HG03354 (cell line): ENCODE measurements around the gene CR1L.
"Not testable (repeated sequence)": the region's sequence is repeated elsewhere in the genome, so short reads cannot be mapped to it uniquely, and the experiment has no call there.

Experiments used
- ATAC-seq: cut with Tn5 transposase; IDR thresholded peaks from one replicate; pipeline ENCODE4 v1.9.1; 2021; ENCODE audit warnings: mild to moderate bottlenecking; ENCODE audit not compliant: unreplicated experiment, poor library complexity, severe bottlenecking

CR1L gene

DNA sequence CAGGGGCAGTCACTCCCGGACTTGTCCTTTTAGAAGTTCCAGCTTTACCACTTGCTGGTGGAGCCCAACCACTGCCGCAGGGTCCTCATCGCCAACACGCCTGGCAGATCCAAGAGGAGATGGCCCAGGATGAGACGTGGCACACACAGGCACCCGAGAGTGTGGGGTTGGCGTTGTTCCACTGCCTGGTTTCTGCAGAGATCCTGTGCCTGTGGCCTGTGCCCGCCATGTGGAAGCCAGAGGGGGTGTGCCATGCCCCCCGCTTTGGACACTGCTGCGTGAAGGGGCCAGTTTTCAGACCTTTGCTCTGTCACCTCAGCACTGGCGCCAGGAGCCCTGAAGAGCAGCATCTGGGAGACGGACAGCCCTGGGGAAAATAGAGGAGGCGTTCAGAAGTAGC is 117.7 kb downstream of the CR1L start:
- ATAC-seq: no peak

DNA sequence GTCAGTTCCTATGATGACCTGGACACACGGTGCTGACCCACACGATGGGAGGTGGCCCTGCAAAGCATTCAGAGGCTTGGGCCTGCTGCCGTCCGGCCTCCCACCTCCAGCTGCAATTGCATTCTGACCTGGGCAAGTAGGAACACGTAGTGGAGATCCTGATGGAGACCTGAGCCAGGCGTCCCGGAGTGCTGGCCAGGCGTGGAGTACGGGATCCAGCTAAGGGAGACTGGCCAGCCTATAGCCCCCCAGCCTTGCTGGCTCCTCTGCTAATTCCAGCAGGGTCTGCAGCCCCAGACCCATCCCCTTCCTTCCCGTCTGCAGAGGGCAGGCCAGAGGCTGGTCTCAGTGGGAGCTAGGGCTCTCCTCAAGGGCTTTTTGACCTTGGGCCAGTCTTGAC is 118.2 kb downstream of the CR1L start:
- ATAC-seq: no peak

DNA sequence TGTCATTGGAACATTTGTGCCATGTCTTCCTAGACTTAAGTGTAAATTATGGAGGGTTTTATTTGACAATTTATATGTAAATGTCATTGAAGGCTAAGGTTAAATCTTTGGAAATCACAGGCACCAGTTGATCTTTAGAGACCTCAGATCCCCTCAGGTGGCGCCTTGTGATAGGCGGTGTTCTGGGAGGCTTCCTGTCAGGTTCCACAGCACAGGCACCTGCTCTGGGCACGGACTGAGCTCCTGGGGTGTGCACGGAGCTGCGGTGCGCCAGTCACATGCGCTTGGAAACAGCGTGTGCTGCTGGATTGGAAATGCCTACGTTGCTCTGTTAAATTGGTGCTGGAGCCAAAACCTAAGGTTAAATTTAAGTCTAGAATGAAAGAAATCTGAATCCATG is 119.0 kb downstream of the CR1L start:
- no peak for ATAC-seq

DNA sequence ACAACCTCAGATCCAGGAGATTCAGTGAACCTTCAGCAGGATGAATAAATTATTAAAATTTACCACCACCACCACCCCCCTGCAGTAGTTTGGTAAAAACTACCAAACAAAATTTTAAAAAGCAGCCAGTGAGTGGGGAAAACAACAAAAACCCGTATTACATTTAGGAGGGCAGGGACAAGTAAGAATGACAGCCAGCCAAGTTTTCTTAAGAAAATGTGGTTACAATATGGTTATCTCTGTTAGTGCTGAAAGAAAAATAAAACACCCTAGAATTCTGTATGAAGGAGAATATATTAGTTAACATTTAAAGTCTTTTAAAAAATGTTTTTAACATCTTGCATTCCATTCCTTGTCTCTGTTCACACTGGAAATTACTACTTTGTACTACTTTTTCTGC is 121.6 kb downstream of the CR1L start:
- ATAC-seq: no peak

DNA sequence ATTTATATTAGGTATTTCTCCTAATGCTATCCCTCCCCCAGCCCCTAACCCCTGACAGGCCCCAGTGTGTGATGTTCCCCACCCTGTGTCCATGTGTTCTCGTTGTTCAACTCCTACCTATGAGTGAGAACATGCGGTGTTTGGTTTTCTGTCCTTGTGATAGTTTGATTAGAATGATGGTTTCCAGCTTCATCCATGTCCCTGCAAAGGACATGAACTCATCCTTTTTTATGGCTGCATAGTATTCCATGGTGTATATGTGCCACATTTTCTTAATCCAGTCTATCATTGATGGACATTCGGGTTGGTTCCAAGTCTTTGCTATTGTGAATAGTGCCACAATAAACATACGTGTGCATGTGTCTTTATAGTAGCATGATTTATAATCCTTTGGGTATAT is 125.6 kb downstream of the CR1L start:
- ATAC-seq: not testable (repeated sequence)
